Adrenal gland (tissue), 5 donors: Measurements from ENCODE around the gene EPHB2.

Source experiments
- CTCF ChIP-seq, 6 experiments: fragments of 450-650 bp in 4 of 6; fragments of 200-600 bp in 2 of 6; sonication (generic) in 1 of 6; IDR thresholded peaks; 1 replicate in 5 of 6; 2 replicates in 1 of 6; pipeline versions ENCODE4 v1.5.1 to v1.8.0; 2016 to 2021; ENCODE audit warnings: antibody characterized with exemption in 6 of 6, mild to moderate bottlenecking in 2 of 6, moderate library complexity in 1 of 6
- POLR2A ChIP-seq, 2 donors: fragments of 450-650 bp; IDR thresholded peaks; one replicate each; pipeline ENCODE4 v1.6.1; 2017; ENCODE audit warnings: antibody characterized with exemption in 2 of 2, mild to moderate bottlenecking in 2 of 2, moderate library complexity in 1 of 2
- donor health status: DM: no; HTN: no; CAD: no.

GRCh38 chr1:22767852-22768251 lies 57.2 kb downstream of the EPHB2 start:
- TF ChIP-seq CTCF (IDR thresholded peaks at IDR 0.05), result no peak
- TF ChIP-seq POLR2A (IDR thresholded peaks at IDR 0.05), result no peak
